Left ventricle myocardium superior (tissue), 1 donor: Measurements from ENCODE around the gene MERTK. TPM values are rescaled to one million over a fixed set of nuclear protein-coding genes. Genes with fewer than 3 reads are reported as not detected.
A peak's percentile ranks its signal among the peaks of the same experiment; 100 is the strongest.

Experiments
- ATAC-seq: fragments of 200-7000 bp; cut with Tn5 transposase; one replicate; pipeline ENCODE4 v1.9.1; 2020; ENCODE audit warnings: mild to moderate bottlenecking, moderate library complexity
- DNase-seq: peaks from one replicate; pipeline ENCODE4 v3.0.0-alpha.2; 2020
- intact Hi-C: fragments of 100-400 bp; cut with micrococcal nuclease; formaldehyde crosslinking; loops from one replicate; pipeline ENCODE4 v1.11.0; 2022
- total RNA-seq: library from RNA; stranded (reverse); fragmentation: NEBNext Ultra II Directional; extraction: Animal tissue kit (Norgen Biotek cat#: 25700); gene quantifications from one replicate; pipeline ENCODE4 v1.2.1, GENCODE V29; 2021
- donor health status: DM: no; HTN: yes; CAD: no; lungs with severe emphysema.

The MERTK gene
- total RNA-seq, 1 donor from 2014 or later: 5.0 TPM

- DNase-seq (no peak), ATAC-seq (no peak)
- intact Hi-C loops: no loop called here
These were observed 101.4 kb downstream of the MERTK start for GRCh38 chr2:111999809-112000208.

- no peak for DNase-seq
These were observed 102.2 kb downstream of the MERTK start for GRCh38 chr2:112000399-112001135.

GRCh38 chr2:112001136-112001715, 102.8 kb downstream of the MERTK start:
- DNase-seq (no peak), ATAC-seq (peak; percentile 59)
- intact Hi-C loops: no loop called here

More at GRCh38 chr2:112000399-112001135, 102.2 kb downstream of the MERTK start:
- intact Hi-C loops: no loop called here
- no peak for ATAC-seq

- ATAC-seq (no peak), DNase-seq (no peak)
- intact Hi-C loops: no loop called here
These were observed 103.5 kb downstream of the MERTK start for GRCh38 chr2:112001942-112002341.

GRCh38 chr2:112003576-112004252, 105.3 kb downstream of the MERTK start:
- no peak for ATAC-seq
- intact Hi-C loops: no loop called here
- no peak for DNase-seq

- DNase-seq: peak; percentile 55
- intact Hi-C loops: no loop called here
These were observed 105.8 kb downstream of the MERTK start for GRCh38 chr2:112004253-112004645.

GRCh38 chr2:112005406-112006075, 107.1 kb downstream of the MERTK start:
- intact Hi-C loops: no loop called here
- DNase-seq (no peak), ATAC-seq (no peak)

More at GRCh38 chr2:112004253-112004645, 105.8 kb downstream of the MERTK start:
- ATAC-seq: peak; percentile 84

GRCh38 chr2:112006076-112006410, 107.6 kb downstream of the MERTK start:
- DNase-seq (no peak), ATAC-seq (peak; percentile 29)
- intact Hi-C loops: no loop called here

- ATAC-seq (no peak), DNase-seq (no peak)
- intact Hi-C loops: no loop called here
These were observed 109.1 kb downstream of the MERTK start for GRCh38 chr2:112007493-112007892.

GRCh38 chr2:112008910-112009485, 110.6 kb downstream of the MERTK start:
- no peak for DNase-seq
- ATAC-seq: no peak
- intact Hi-C loops: no loop called here

GRCh38 chr2:112010751-112011150, 112.3 kb downstream of the MERTK start:
- no peak for DNase-seq
- intact Hi-C loops: no loop called here

GRCh38 chr2:112012556-112012955, 114.1 kb downstream of the MERTK start:
- DNase-seq (no peak), ATAC-seq (no peak)
- intact Hi-C loops: no loop called here

More at GRCh38 chr2:112010751-112011150, 112.3 kb downstream of the MERTK start:
- ATAC-seq: peak; percentile 30

- intact Hi-C loops: no loop called here
- DNase-seq (no peak), ATAC-seq (no peak)
These were observed 120.4 kb downstream of the MERTK start for GRCh38 chr2:112018846-112019245.

GRCh38 chr2:112019569-112019982, 121.2 kb downstream of the MERTK start:
- ATAC-seq (no peak), DNase-seq (no peak)
- intact Hi-C loops: no loop called here

- no peak for DNase-seq
- intact Hi-C loops: no loop called here
- no peak for ATAC-seq
These were observed 122.2 kb downstream of the MERTK start for GRCh38 chr2:112020561-112020960.

GRCh38 chr2:112021290-112021689, 122.9 kb downstream of the MERTK start:
- intact Hi-C loops: no loop called here
- no peak for DNase-seq
- ATAC-seq: no peak

GRCh38 chr2:112021781-112022231, 123.4 kb downstream of the MERTK start:
- ATAC-seq: no peak
- intact Hi-C loops: no loop called here
- no peak for DNase-seq

GRCh38 chr2:112023707-112024106, 125.3 kb downstream of the MERTK start:
- ATAC-seq (no peak), DNase-seq (no peak)
- intact Hi-C loops: no loop called here

GRCh38 chr2:112024231-112024630, 125.8 kb downstream of the MERTK start:
- DNase-seq (no peak), ATAC-seq (no peak)
- intact Hi-C loops: no loop called here
